ENCODE results near the gene RBM38. TPM values are rescaled to one million over a fixed set of nuclear protein-coding genes. Genes with fewer than 3 reads are reported as not detected.
"Not testable (repeated sequence)": the region's sequence is repeated elsewhere in the genome, so short reads cannot be mapped to it uniquely, and the experiment has no call there.

Gene RBM38
- total RNA-seq (100 to 1,000 TPM; 117 to 121 TPM), polyA plus RNA-seq (100 to 1,000 TPM in 1 of 3 donors, 10 to 100 TPM in 2; 48.9 to 153 (median 69.0) TPM), total RNA-seq (158 to 312 (median 169) reads per million in 6 experiments)

GRCh38 chr20:57390604-57391438, at the start of gene RBM38:
TSS of gene RBM38 (plus strand) at chr20:57391396. CDS start at chr20:57391582, 186 bp downstream.
- H3K4me1 Mint-ChIP-seq = peaks cover 21 to 52% (median 48%) of the 10 kb centered on the region in 4 donors
- H3K27me3 Mint-ChIP-seq = no peaks in the 10 kb centered on the region
- DNase-seq (peak; percentile 53 to 81 (median 75)), ATAC-seq (peak; percentile 48 to 49)
- POLR2A ChIA-PET = interaction anchor here (0.7 to 10.0 kb wide), 14 partner anchors 9 to 998 kb away, joined by 3 to 218 read pairs (median 5); partner anchors contain the start of genes RAE1 and VAPB
- peaks cover 0 to 29% (median 20%) of the 10 kb centered on the region in 3 donors for H3K36me3 Mint-ChIP-seq
- peak within 1 kb of the TSS; percentile 93 to 100 (median 98) for H3K27ac Mint-ChIP-seq
- H3K9me3 Mint-ChIP-seq = no peaks in the 10 kb centered on the region
- peak within 1 kb of the TSS; percentile 88 to 99 (median 97) for H3K4me3 Mint-ChIP-seq

DNA sequence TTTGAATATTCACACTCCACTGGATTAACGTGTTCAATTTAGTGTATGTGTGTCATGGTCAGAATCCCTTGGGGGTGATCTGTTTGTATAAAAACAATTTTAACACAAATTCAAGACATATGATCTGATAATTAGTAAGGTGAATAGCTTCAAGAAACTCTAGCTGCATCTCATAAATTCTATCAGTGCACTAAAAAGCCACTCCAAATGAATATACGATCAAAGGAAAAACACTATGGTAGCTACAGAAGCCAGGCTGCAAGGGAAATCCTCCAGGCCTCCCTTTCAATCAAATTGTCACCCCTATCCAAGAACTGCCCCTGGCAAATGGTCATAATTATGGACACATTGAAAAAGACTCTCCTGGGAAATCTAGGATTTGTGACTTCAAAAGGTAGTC, 49.5 kb upstream of the RBM38 start:
- Mint-ChIP-seq H3K36me3 (no peaks in the 10 kb centered on the region), H3K27me3 (peaks cover 3 to 22% (median 5%) of the 10 kb centered on the region in 5 donors), H3K9me3 (no peaks in the 10 kb centered on the region), H3K4me3 (no peak overlapping the region), H3K4me1 (no peaks in the 10 kb centered on the region), H3K27ac (no peak overlapping the region)
- POLR2A ChIA-PET = no interaction called here
- ATAC-seq = no peak
- no peak for DNase-seq

DNA sequence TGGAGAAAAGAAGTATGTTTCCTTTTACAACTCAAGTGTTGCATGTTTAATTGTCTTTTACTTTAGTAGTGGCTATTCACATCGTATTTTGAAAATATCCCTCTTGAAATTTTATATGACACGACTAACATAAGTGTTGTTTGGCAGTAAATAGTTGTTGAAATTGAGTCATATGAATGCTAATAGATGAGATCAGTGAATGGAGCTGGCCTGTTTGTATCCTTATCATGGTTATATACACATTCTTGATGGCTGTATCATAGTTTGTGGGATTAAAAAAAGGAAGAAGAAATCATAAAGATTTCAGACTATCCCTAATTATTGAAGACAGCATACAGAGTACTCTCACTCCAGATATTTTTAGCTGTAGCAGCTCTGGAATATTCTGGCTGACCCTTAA, 48.4 kb upstream of the RBM38 start:
- Mint-ChIP-seq H3K4me1 (no peaks in the 10 kb centered on the region), H3K27me3 (peaks cover 0 to 18% (median 5%) of the 10 kb centered on the region in 5 donors), H3K4me3 (no peak overlapping the region), H3K9me3 (no peaks in the 10 kb centered on the region), H3K27ac (no peak overlapping the region), H3K36me3 (no peaks in the 10 kb centered on the region)
- POLR2A ChIA-PET = no interaction called here
- DNase-seq (no peak), ATAC-seq (no peak)

GRCh38 chr20:57346477-57346876, 44.7 kb upstream of the RBM38 start:
- peaks cover 0 to 15% (median 0%) of the 10 kb centered on the region in 5 donors for H3K27me3 Mint-ChIP-seq
- POLR2A ChIA-PET = no interaction called here
- H3K27ac Mint-ChIP-seq = no peak overlapping the region
- no peaks in the 10 kb centered on the region for H3K9me3 Mint-ChIP-seq
- H3K36me3 Mint-ChIP-seq = no peaks in the 10 kb centered on the region
- peak; percentile 33 to 80 (median 56) for DNase-seq
- peak; percentile 23 to 34 for ATAC-seq
- peaks cover 0 to under 1% (median under 1%) of the 10 kb centered on the region in 4 donors for H3K4me1 Mint-ChIP-seq
- H3K4me3 Mint-ChIP-seq = no peak overlapping the region

DNA sequence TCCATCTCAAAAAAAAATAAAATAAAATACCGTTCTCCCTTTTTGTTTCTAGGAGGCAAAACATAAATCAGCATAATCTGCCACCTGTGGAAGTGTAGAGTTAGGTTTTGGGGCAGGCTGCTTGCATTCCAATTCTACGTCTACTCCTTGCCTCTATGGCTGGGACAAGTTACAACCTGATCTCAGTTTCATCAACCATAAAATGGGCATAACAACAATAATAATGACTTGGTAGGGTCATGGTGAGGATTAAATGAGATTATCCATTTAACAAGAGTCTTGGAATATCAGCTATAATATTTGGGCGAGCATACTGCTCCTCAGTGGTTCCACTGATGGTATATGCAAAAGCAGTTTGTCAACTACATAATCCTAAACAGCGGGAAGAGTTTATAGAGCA, 43.8 kb upstream of the RBM38 start:
- Mint-ChIP-seq H3K4me3 (no peak overlapping the region), H3K27ac (no peak overlapping the region), H3K9me3 (no peaks in the 10 kb centered on the region), H3K36me3 (no peaks in the 10 kb centered on the region), H3K4me1 (peaks cover 5 to 10% (median 9%) of the 10 kb centered on the region in 4 donors), H3K27me3 (peaks cover 0 to 8% (median 0%) of the 10 kb centered on the region in 5 donors)
- ATAC-seq (no peak), DNase-seq (no peak)
- POLR2A ChIA-PET = no interaction called here

DNA sequence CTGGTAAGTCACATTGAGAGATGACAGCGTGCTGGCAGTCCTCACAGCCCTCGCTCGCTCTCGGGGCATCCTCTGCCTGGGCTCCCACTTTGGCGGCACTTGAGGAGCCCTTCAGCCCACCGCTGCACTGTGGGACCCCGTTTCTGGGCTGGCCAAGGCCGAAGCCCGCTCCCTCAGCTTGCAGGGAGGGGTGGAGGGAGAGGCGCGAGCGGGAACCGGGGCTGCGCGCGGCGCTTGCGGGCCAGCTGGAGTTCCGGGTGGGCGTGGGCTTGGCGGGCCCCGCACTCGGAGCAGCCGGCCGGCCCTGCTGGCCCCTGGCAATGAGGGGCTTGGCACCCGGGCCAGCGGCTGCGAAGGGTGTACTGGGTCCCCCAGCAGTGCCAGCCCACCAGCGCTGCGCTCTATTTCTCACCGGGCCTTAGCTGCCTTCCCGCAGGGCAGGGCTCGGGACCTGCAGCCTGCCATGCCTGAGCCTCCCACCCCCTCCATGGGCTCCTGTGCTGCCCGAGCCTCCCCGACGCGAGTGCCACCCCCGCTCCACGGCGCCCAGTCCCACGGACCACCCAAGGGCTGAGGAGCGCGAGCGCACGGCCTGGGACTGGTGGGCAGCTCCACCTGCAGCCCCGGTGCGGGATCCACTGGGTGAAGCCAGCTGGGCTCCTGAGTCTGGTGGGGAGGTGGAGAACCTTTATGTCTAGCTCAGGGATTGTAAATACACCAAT, 42.8 kb upstream of the RBM38 start:
- POLR2A ChIA-PET, H3K9me3 Mint-ChIP-seq, H3K27me3 Mint-ChIP-seq, H3K36me3 Mint-ChIP-seq, ATAC-seq, DNase-seq: not testable (repeated sequence)
- H3K4me1 Mint-ChIP-seq = peaks cover 8 to 20% (median 19%) of the 10 kb centered on the region in 4 donors
- peak overlapping the region in 1 of 10 donors; percentile 15 for H3K27ac Mint-ChIP-seq
- peak overlapping the region in 2 of 10 donors; percentile 4 to 29 for H3K4me3 Mint-ChIP-seq

DNA sequence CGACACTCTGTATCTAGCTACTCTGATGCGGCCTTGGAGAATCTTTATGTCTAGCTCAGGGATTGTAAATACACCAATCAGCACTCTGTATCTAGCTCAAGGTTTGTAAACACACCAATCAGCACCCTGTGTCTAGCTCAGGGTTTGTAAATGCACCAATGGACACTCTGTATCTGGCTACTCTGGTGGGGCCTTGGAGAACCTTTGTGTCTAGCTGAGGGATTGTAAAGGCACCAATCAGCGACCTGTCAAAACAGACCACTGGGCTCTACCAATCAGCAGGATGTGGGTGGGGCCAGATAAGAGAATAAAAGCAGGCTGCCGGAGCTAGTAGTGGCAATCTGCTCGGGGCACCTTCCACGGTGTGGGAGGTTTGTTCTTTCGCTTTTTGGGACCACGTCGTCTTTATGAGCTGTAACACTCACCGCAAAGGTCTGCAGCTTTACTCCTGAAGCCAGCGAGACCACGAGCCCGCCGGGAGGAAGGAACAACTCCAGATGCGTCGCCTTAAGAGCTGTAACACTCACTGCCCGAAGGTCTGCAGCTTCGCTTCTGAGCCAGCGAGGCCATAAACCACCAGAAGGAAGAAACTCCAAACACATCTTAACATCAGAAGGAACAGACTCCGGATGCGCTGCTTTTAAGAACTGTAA, 42.1 kb upstream of the RBM38 start:
- not testable (repeated sequence) for H3K27me3 Mint-ChIP-seq, ATAC-seq, H3K9me3 Mint-ChIP-seq
- Mint-ChIP-seq H3K27ac (peak overlapping the region in 8 of 10 donors; percentile 19 to 88 (median 78)), H3K36me3 (peaks cover 0 to 14% (median 0%) of the 10 kb centered on the region in 3 donors), H3K4me3 (peak overlapping the region; percentile 22 to 85 (median 56)), H3K4me1 (peaks cover 10 to 25% (median 24%) of the 10 kb centered on the region in 4 donors)
- peak in 1 of 10 donors; percentile 4 for DNase-seq
- POLR2A ChIA-PET = interaction anchor here (0.6 to 1.6 kb wide), 2 partner anchors 32 to 43 kb away, joined by 3 to 6 read pairs; no protein-coding TSS in a partner anchor

- Mint-ChIP-seq H3K27me3 (peaks cover 0 to 4% (median 0%) of the 10 kb centered on the region in 5 donors), H3K27ac (peak overlapping the region; percentile 7 to 92 (median 80)), H3K4me3 (peak overlapping the region; percentile 45 to 85 (median 66)), H3K36me3 (peaks cover 0 to 25% (median 0%) of the 10 kb centered on the region in 3 donors), H3K9me3 (no peaks in the 10 kb centered on the region), H3K4me1 (peaks cover 10 to 28% (median 26%) of the 10 kb centered on the region in 4 donors)
- POLR2A ChIA-PET = interaction anchor here (1.5 to 1.6 kb wide), 2 partner anchors 40 to 42 kb away, joined by 4 to 6 read pairs; no protein-coding TSS in a partner anchor
- DNase-seq (no peak), ATAC-seq (no peak)
These were observed 41.0 kb upstream of the RBM38 start for GRCh38 chr20:57350081-57350710.

DNA sequence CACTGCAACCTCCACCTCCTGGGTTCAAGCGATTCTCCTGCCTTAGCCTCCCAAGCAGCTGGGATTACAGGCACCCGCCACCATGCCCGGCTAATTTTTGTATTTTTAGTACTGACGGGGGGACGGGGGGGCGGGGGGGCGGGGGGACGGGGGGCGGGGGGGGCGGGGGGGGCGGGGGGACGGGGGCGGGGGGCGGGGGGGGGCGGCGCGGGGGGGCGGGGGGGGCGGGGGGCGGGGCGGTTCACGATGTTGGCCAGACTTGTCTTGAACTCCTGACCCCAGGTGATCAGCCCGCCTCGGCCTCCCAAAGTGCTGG, 40.5 kb upstream of the RBM38 start:
- Mint-ChIP-seq H3K36me3 (peaks cover 0 to 25% (median 0%) of the 10 kb centered on the region in 3 donors), H3K4me1 (peaks cover 10 to 28% (median 26%) of the 10 kb centered on the region in 4 donors), H3K27ac (peak overlapping the region; percentile 82 to 95 (median 92)), H3K4me3 (peak overlapping the region; percentile 84 to 94 (median 89))
- POLR2A ChIA-PET = interaction anchor here (1.5 kb wide), 1 partner anchor 40 kb away, joined by 4 read pairs; no protein-coding TSS in a partner anchor
- not testable (repeated sequence) for ATAC-seq, H3K27me3 Mint-ChIP-seq, H3K9me3 Mint-ChIP-seq
- DNase-seq = peak in 1 of 10 donors; percentile 3

DNA sequence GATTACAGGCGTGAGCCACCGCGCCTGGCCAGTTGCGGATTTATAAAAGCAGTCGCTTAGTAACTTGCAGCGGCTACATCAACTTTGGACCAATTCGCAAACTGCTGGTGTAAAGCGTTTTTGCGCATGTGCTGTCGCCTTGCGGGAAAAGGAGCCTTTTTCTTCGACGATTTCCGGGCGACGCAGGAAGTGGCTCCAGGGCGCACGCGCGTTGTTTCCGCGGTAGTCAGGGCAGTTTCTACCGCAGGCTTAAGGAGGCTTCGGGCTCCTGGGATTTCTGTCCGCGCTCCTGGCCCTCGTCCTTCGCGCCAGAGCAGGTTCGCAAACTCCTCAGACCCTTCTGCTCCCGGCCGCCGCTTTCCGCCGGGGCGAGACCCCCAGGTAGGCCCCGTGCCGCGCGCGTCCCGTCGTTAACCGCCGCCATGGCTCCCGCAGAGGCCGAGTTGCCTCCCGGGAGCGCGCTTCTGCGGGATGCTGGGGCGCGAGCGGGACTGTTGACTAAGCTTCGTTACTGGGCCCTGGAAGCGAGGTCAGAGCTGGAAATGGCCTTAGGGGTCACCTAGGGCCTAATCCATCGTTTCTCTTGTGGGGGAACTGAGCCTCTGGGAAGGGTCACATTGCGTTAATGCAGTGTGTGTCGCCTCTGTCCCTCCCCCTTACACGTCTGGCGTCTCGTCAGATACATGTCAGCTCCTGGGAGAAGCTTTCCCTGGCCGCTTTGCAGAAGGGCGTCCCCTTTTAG, 40.0 kb upstream of the RBM38 start, which contains the start of gene RAE1:
RAE1 (plus strand) TSS at position 214 of the 742 bp plus-strand sequence. CDS start 2,784 bp downstream, outside the sequence.
- POLR2A ChIA-PET = interaction anchor here (1.2 to 1.5 kb wide), 2 partner anchors 39 to 47 kb away, joined by 4 to 5 read pairs; no protein-coding TSS in a partner anchor
- Mint-ChIP-seq H3K4me1 (peaks cover 10 to 28% (median 26%) of the 10 kb centered on the region in 4 donors), H3K27ac (peak within 1 kb of the TSS; percentile 82 to 95 (median 92)), H3K27me3 (peaks cover 0 to 4% (median 0%) of the 10 kb centered on the region in 5 donors), H3K9me3 (no peaks in the 10 kb centered on the region), H3K36me3 (peaks cover 0 to 25% (median 0%) of the 10 kb centered on the region in 3 donors), H3K4me3 (peak within 1 kb of the TSS; percentile 84 to 94 (median 89))
- ATAC-seq (peak; percentile 84 to 88), DNase-seq (peak; percentile 84 to 95 (median 90))

DNA sequence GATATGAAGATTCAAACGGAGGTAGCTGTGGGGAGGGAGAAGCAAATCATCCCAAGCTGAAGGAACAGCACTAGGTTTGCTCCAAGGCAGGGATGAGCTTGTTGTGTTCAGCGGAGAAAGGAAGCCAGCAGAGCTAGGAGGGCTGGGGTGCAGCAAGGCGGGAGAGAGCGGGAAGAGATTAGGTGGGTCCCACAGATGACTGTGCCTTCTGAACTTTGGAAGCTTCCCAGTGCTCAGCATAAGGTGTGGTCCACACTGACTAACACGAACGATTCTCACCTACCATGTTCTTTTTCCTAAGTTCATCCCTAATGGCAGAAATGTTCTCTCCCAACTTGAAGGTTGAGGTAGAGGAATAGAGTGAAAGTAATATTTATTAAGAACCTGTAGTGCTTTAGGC, 38.9 kb upstream of the RBM38 start:
- Mint-ChIP-seq H3K36me3 (peaks cover 0 to 25% (median 4%) of the 10 kb centered on the region in 3 donors), H3K4me1 (peaks cover 10 to 28% (median 26%) of the 10 kb centered on the region in 4 donors), H3K4me3 (peak overlapping the region; percentile 84 to 94 (median 89)), H3K27ac (peak overlapping the region in 6 of 10 donors; percentile 42 to 94 (median 66)), H3K9me3 (no peaks in the 10 kb centered on the region), H3K27me3 (peaks cover 0 to 4% (median 0%) of the 10 kb centered on the region in 5 donors)
- no peak for DNase-seq
- ATAC-seq = no peak
- POLR2A ChIA-PET = no interaction called here
